Activated T-cell treated with anti-CD3 and anti-CD28 coated beads, Interleukin-2, amount 50 U/mL, for 4 hours (primary cell): ENCODE measurements around the gene LAMA2. TPM values are rescaled to one million over a fixed set of nuclear protein-coding genes. Genes with fewer than 3 reads are reported as not detected.

ENCODE experiments used
- ATAC-seq, 2 donors: fragments of 200-7000 bp; cut with Tn5 transposase; one replicate each; pipeline ENCODE4 v1.10.0; 2021
- DNase-seq: peaks from one replicate; pipeline ENCODE4 v3.0.0-alpha.2; 2020
- H3K27me3 Mint-ChIP-seq: one replicate; pipeline ENCODE4 v1.8.0; 2021; ENCODE audit warnings: low read depth, mixed read lengths
- H3K36me3 Mint-ChIP-seq: one replicate; pipeline ENCODE4 v1.8.0; 2022; ENCODE audit warnings: mixed read lengths; ENCODE audit not compliant: insufficient read depth
- H3K4me1 Mint-ChIP-seq: one replicate; pipeline ENCODE4 v1.8.0; 2021; ENCODE audit warnings: low read depth, mixed read lengths
- H3K4me3 Mint-ChIP-seq: one replicate; pipeline ENCODE4 v1.8.0; 2021; ENCODE audit warnings: mild to moderate bottlenecking, moderate library complexity, mixed read lengths
- H3K9me3 Mint-ChIP-seq: one replicate; pipeline ENCODE4 v1.8.0; 2021; ENCODE audit warnings: mixed read lengths
- total RNA-seq, 3 donors: library from RNA; stranded (reverse); gene quantifications; one replicate each; pipeline ENCODE4 v1.2.1, GENCODE V29; 2021

The LAMA2 gene
- total RNA-seq, 3 donors from 2014 or later: 2.1 to 4.7 (median 3.8) TPM

DNA sequence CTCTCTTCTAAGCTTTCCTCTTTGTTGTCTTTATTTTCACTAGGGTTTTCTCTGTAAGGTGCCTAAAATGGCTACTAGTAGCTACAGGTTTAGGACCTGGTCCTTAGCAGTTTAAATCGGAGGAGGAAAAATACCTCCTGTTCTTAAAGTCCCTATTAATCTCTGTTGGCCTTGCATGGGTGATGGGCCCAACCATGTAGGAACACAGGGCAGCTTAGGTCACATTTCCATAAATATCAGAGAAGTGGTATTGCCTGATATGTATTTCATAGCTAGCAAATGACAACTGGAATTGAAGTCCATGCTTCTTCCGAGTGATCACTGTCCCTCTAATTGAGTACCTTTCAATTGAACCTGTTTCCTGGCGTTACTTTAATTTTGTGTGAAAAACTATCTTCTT, 70.0 kb downstream of the LAMA2 start:
- no peaks in the 10 kb centered on the region for H3K4me1 Mint-ChIP-seq
- ATAC-seq (no peak), DNase-seq (no peak)
- H3K27me3 Mint-ChIP-seq: no peaks in the 10 kb centered on the region
- H3K9me3 Mint-ChIP-seq: no peaks in the 10 kb centered on the region
- no peaks in the 10 kb centered on the region for H3K36me3 Mint-ChIP-seq
- H3K4me3 Mint-ChIP-seq: no peak overlapping the region

DNA sequence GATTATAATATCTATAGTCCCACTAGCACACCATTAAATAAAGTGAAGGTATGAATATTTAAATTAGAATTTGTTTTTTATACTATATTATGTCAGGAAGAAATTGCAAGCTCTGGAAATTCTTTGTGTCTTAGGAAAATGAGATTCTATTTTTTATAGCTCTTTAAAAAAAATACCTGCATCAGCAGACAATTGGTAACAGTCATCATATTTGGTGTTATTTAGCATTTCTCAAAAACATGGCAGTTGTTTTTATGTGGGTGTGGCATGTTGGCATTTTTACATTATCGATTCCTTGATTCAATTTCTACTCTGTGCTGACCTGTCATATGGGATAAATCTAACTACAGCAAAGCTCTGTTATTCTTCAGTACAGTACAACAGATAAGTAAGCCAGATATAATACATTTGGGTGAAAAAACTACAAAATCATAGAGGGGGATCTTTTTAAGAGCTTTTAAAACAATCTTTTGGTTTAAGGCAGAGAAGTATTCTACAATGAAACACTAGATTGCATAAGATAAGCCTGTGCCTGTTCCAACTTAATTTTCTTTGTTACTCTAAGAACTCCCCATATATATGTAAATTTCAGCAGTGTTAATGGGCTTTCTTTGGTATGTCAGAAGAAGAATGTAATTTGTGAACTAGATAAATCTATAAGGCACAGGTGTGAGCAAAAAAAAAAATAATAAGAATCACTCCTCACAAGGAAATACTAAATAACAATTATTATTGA, 71.5 kb downstream of the LAMA2 start:
- ATAC-seq (no peak), DNase-seq (no peak)
- Mint-ChIP-seq H3K27me3 (peaks cover 2% of the 10 kb centered on the region), H3K36me3 (no peaks in the 10 kb centered on the region), H3K4me3 (no peak overlapping the region), H3K4me1 (no peaks in the 10 kb centered on the region), H3K9me3 (no peaks in the 10 kb centered on the region)

DNA sequence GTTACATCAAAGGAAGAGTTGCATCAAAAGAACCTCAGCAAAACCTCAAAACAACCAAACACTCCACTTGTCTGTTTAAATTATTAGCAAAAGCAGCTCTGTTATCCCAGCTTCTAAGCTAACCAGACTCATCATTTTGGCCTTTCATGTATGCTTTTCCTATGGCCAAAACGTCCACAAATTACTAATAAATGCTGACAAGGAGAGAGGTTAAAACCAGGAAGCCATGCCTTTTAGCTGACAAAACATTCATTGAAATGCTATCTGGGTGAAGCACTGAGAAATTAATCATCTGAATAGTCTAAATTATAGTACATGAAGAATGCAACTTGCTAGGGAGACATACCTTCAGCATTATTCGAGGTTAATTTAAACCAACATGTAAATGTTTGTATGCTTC, 80.6 kb downstream of the LAMA2 start:
- Mint-ChIP-seq H3K4me1 (no peaks in the 10 kb centered on the region), H3K27me3 (peaks cover 2% of the 10 kb centered on the region), H3K36me3 (no peaks in the 10 kb centered on the region), H3K9me3 (no peaks in the 10 kb centered on the region), H3K4me3 (no peak overlapping the region)
- DNase-seq (no peak), ATAC-seq (no peak)

DNA sequence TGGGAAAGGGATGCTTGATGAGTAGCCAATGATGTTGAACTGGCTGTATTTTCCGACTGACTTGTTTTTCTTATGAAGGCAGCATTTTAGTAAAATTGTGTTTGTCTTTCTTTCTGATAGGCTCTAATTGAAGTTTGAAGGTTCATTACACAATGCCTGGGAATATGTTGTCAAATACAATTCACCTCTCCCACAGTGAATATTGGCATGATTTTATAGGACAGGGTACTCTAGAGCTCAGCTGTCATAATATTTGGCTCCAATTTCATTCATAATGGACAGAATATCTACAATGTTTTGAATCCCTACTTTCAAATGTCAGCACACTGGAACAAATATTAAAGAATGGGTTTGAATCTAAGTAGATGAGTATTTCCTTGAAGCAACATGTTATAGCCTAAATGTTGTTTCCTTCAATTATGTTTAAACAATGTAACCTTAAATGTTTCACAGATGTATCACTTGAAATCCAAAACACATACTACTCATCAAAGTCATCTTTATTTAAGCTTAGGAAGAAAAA, 81.4 kb downstream of the LAMA2 start:
- Mint-ChIP-seq H3K27me3 (peaks cover under 1% of the 10 kb centered on the region), H3K36me3 (no peaks in the 10 kb centered on the region), H3K4me3 (no peak overlapping the region), H3K9me3 (no peaks in the 10 kb centered on the region), H3K4me1 (no peaks in the 10 kb centered on the region)
- no peak for ATAC-seq
- DNase-seq: no peak

DNA sequence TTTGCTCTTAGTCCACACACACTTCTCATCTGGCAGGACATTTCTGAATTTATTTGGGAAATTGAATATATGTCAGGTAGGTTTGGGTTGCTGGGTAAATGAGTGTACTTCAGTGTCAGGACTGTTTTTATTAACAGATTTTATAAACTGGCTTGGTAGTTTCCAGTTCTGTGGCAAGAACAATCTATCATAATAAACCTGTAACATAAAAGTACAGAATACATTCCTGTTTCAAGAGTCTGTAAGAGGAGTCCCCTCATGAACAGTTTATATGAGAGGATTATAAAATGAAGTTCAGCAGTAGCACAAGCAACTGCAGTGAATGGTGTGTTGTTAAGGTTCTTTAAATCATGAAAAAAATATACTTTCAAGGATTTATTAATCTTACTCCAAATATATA, 81.8 kb downstream of the LAMA2 start:
- H3K36me3 Mint-ChIP-seq: no peaks in the 10 kb centered on the region
- no peak for ATAC-seq

DNA sequence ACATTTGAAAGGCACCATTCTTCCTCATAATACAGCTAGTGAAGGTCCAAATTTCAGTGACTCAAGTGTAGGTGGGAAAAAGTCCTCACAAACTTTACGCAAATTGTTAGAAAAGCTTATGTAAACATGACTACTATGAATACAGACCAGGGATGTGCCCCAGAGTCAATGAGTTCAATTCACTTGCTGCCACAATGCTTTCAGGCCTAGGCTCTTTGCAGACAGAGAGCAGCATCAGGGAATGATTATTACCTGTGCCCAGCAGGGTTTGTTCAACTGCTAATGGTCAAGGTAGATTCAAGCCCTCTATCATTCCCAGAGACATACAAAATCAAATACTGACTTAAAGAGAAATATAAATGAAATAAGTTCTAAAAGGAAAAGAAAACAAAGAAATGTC, 84.0 kb downstream of the LAMA2 start:
- Mint-ChIP-seq H3K4me3 (no peak overlapping the region), H3K9me3 (no peaks in the 10 kb centered on the region), H3K36me3 (no peaks in the 10 kb centered on the region), H3K4me1 (no peaks in the 10 kb centered on the region), H3K27me3 (no peaks in the 10 kb centered on the region)
- no peak for ATAC-seq
- DNase-seq: no peak

More for the DNA sequence above, 81.8 kb downstream of the LAMA2 start:
- H3K4me3 Mint-ChIP-seq: no peak overlapping the region
- no peaks in the 10 kb centered on the region for H3K4me1 Mint-ChIP-seq
- no peak for DNase-seq
- no peaks in the 10 kb centered on the region for H3K27me3 Mint-ChIP-seq
- no peaks in the 10 kb centered on the region for H3K9me3 Mint-ChIP-seq

DNA sequence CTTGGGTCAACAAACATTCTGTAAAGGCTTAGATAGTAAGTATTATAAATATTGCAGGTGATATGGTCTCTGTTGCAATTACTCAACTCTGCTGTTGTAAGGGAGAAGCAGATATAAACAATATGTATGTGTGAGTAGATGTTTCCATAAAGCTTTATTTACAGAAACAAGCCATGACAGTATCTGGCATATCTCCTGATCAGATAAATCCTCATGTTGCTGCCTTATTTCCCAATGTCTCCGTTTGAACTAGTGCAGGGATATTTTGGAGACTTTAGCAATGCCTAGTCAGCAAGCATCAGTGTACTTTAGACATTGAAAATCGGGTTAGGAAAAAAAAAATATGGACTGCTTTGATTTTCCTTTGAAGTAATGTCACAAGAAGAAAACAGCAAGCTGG, 96.1 kb downstream of the LAMA2 start:
- Mint-ChIP-seq H3K36me3 (no peaks in the 10 kb centered on the region), H3K4me1 (no peaks in the 10 kb centered on the region), H3K27me3 (no peaks in the 10 kb centered on the region), H3K4me3 (no peak overlapping the region), H3K9me3 (peaks cover 3% of the 10 kb centered on the region)
- DNase-seq (no peak), ATAC-seq (no peak)

DNA sequence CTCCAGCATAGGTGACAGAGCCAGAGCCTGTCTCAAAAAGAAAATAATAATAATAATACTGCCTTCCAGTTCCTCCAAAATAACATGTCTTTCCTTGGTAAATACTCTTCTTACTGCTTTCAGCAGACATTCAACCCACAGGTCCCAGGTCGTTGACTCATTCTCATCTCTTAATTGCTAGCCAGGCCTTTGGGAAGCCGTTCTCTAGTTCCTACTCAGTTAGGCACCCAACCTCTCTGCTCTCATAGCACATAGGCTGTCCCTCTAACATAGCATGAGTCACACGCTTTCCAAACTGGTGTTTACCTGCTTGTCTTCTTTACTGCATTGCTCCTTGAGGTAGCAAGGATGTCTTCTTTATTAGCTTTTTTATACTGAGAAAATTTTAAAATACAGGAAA, 98.8 kb downstream of the LAMA2 start:
- Mint-ChIP-seq H3K27me3 (no peaks in the 10 kb centered on the region), H3K4me3 (no peak overlapping the region), H3K36me3 (no peaks in the 10 kb centered on the region)

DNA sequence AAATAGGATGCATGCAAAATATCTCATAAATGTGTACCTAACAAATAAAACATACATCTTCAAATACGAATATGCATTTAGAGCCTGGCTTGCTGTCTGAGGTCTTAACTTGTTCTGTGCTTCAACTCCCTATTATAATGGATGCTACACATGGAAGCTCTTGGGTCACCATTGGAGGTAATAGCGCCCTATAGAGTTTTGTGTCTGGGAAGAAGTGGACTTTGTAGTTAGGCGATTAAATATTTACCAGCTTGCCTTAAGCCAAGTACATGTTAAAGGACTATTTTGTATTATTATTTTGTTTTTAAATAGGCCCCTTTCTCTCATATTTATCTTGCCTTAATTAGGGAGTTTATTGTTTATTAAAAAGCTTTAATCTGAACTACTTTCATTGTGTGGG, 107.4 kb downstream of the LAMA2 start:
- Mint-ChIP-seq H3K36me3 (no peaks in the 10 kb centered on the region), H3K4me1 (no peaks in the 10 kb centered on the region), H3K27me3 (no peaks in the 10 kb centered on the region), H3K4me3 (no peak overlapping the region), H3K9me3 (no peaks in the 10 kb centered on the region)
- no peak for ATAC-seq
- no peak for DNase-seq

More for the DNA sequence above, 98.8 kb downstream of the LAMA2 start:
- DNase-seq: no peak
- ATAC-seq: no peak
- Mint-ChIP-seq H3K4me1 (no peaks in the 10 kb centered on the region), H3K9me3 (peaks cover 3% of the 10 kb centered on the region)

DNA sequence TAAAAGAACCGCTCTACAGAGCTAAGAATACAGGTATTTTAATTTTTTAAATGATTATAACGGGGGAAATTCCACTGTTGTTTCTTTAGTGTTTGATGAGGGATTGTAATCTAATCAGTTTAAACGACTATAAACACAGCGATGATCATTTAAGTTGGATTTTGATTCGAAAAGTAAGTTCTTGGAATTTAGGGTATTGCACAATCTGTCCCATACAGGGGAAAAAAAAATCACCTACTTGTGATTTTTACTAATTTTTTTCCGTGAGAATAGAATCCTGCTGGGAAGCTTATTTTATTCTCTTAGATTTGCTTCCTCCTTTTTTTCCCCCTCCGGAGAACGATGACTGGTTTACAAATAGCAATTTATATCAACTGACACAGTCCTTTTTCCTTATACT, 108.0 kb downstream of the LAMA2 start:
- Mint-ChIP-seq H3K4me1 (no peaks in the 10 kb centered on the region), H3K36me3 (no peaks in the 10 kb centered on the region), H3K4me3 (no peak overlapping the region), H3K9me3 (peaks cover 1% of the 10 kb centered on the region), H3K27me3 (peaks cover 2% of the 10 kb centered on the region)
- DNase-seq (no peak), ATAC-seq (no peak)

DNA sequence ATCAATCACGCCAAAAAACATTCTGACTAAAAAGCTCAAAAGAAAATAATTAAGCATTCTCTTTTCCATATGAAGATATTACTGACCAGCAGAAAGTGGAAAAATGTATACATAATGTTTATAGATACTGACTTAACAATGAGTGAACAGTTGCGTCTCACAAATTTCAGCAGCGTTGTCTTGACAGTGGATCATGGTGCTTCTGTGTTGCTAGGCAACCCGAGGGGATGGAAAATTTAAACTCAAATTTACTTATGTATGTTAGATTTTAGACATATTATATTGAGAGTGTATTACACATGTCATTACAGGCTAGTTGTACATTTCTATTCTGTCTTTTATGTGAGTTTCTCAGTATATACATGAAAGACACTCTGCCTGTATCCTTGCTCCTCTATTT, 110.2 kb downstream of the LAMA2 start:
- Mint-ChIP-seq H3K4me3 (no peak overlapping the region), H3K27me3 (peaks cover 7% of the 10 kb centered on the region), H3K9me3 (peaks cover 8% of the 10 kb centered on the region), H3K4me1 (no peaks in the 10 kb centered on the region), H3K36me3 (no peaks in the 10 kb centered on the region)
- DNase-seq (no peak), ATAC-seq (no peak)

DNA sequence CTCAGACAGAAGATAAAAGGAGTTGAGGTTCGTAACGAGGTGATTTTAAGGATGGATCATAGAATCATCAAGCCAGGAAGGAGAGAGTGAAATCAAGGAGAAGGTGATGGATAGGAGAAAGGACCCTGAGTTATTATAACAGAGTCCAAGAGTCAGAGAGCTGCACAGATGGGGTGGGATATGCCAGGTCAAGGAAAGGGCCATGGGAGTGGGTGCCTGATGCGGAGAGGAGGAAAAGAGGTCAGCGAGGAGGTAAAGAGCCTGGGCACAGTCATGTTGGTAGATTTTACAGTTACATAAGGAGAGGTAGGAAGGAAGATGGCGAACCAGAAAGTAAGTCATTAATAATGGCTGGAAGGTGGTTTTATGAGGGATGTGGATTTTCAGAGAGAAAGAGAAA, 114.9 kb downstream of the LAMA2 start:
- no peak overlapping the region for H3K4me3 Mint-ChIP-seq
- H3K27me3 Mint-ChIP-seq: peaks cover 7% of the 10 kb centered on the region
- H3K4me1 Mint-ChIP-seq: no peaks in the 10 kb centered on the region
- H3K36me3 Mint-ChIP-seq: no peaks in the 10 kb centered on the region
- no peak for DNase-seq
- no peak for ATAC-seq
- H3K9me3 Mint-ChIP-seq: peaks cover 8% of the 10 kb centered on the region

DNA sequence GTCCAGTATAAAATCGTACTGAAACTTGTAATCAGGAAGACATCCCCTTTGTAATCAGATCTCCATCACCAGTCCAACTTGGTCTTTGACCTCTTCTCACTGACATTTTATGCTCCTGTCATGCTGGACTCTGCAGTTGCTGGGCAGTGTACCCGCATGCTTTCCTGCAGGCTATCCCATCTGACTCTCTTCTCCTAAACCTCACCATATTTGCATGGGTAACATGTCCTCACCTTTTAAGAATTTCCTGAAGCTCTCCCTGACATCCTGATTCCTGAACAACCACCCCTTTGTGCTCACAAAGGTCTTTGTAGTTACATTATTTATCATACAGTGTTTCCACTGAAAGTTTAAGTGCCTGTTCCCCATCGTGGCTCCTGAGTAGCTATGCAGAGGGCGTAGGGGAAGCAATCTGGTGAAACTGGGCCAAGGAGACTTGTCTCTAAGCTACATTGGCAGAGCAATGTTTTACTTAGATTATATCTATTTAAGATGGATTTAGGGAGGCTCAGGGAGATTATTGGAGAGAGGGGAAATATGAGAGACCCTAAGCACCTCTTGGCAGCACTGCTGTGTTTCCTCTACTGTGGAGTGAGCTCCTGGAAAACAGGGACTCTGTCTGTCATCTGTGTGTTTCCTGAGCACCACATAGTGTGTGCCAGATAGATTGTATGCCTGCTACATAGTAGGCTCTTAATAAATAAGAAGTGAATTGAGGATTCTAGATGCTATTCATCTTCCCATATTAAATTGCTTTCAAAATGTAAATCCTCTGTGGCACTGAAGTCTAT, 124.0 kb downstream of the LAMA2 start:
- no peak for DNase-seq
- Mint-ChIP-seq H3K36me3 (no peaks in the 10 kb centered on the region), H3K4me1 (no peaks in the 10 kb centered on the region), H3K27me3 (no peaks in the 10 kb centered on the region), H3K9me3 (no peaks in the 10 kb centered on the region), H3K4me3 (no peak overlapping the region)
- no peak for ATAC-seq

DNA sequence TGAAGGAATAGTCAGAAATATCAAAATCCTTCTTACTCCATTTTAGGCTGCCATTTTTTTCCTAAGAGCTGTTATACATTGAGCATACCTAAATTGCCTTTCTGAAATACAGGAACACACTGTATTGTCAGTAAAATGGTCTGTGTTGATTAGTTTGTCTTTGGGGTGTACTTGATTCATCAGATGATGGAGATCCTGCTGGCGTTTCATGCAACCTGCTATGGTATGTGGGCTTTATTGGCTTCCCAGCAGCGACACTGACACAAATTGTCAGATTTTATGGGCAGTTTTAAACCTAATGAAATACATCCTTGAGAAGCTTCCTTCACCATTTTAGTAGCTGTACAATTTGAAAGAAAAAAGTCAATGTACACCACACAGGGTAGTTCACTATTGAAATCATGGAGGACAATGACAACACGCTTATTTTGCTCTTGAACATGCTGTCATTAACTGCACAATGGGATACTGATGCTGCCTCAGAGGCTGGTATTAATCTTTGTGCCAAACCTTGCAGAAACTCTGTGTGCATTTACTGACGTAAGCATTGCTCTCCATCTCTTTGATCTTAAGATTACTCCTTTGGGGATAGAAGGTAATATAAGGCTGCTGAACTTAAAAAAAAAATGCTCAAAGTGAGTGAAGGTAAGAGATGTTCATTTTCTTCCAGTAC, 124.9 kb downstream of the LAMA2 start:
- H3K27me3 Mint-ChIP-seq: no peaks in the 10 kb centered on the region
- H3K4me1 Mint-ChIP-seq: no peaks in the 10 kb centered on the region
- ATAC-seq (no peak), DNase-seq (no peak)
- H3K4me3 Mint-ChIP-seq: no peak overlapping the region
- H3K36me3 Mint-ChIP-seq: no peaks in the 10 kb centered on the region
- H3K9me3 Mint-ChIP-seq: no peaks in the 10 kb centered on the region
